Inferior parietal cortex (tissue), 1 donor: Measurements from ENCODE around the gene FOXN3.
A peak's percentile ranks its signal among the peaks of the same experiment; 100 is the strongest.

ENCODE experiments used
- DNase-seq: peaks from one replicate; pipeline ENCODE4 v3.0.0-alpha.2; 2016; ENCODE audit errors: extremely low spot score

FOXN3 gene

DNA sequence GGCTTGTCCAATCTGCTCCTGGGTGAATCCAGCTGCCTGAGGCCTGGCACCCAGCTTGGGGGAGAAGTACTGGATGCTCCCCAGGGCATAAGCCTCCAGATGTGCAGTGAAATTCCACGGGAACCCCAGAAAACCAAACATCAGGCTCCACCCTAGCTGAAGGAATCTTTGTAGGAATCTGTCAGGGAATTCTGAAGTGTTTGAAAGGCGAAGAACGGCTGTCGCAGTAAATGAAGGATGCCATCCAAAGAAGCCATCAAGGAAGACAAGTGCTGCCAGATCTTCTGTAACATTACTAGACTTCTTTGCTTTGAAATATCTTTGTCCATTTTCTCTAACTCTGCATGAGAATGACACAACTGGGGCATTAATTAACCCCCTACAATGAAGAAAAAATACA, 219.4 kb downstream of the FOXN3 start:
- no peak for DNase-seq

GRCh38 chr14:89196545-89196944, 220.5 kb downstream of the FOXN3 start:
- no peak for DNase-seq

GRCh38 chr14:89194376-89194775, 222.7 kb downstream of the FOXN3 start:
- DNase-seq = no peak

DNA sequence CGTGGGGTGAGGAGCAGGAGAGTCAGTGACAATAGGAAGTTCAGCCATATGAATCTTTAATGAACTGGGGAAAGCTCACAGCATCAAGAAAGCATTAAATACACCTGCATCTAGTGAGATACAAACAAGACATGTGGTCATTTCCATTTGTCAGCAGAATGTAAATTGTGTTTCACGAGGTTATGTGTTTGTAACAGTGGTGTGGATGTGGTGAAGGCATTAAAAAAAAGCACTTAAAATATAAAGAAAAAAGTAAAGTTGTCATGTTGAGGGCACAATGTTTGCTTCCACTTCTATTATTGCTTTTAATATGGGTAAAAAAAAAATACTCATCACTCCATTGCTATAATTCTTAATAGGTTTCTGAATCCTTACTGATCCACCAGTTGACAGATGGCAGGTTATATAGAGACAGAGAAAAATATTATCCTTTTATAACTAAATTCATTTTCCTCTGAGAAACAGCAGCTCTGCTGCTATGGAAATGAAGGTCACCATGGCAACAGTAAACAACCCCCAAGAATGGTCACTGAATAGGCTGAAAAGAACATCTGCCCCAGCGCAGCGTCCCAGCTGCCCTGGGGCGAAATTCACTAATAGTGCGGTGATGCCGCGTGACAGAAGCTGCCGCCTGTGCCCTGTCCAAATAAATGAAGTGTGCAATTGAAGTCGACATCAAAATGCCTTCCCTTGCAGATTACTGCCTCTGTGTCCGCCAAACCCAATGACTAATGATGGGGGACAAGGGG, 226.1 kb downstream of the FOXN3 start:
- no peak for DNase-seq

- no peak for DNase-seq
These were observed 228.5 kb downstream of the FOXN3 start for GRCh38 chr14:89188492-89188891.

- DNase-seq = no peak
These were observed 229.5 kb downstream of the FOXN3 start for GRCh38 chr14:89187501-89187900.

DNA sequence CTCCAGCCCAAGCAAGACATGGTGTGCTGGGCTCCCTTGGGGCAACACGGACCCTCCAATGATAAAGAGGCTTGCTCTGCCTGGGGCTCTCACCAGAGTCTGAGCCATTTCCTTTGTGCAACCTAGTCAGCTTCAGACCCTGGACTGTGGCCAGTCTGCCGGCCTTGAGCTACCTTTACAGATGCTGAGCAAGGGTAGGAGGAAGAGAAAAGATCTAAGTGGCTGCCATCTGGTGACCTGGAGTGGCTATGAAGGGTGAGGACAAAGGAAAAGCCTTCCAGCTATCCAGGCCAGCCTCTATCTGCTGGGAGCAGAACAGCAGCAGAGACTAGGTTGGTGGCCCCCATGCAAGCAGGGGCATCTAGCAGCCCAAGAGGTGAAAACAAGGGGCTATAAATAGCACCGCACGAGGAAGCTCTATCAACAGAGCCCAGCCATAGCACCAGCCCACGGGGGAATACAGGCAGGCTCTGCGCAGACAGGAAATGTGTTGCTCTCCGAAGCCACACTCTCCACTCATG, 230.1 kb downstream of the FOXN3 start:
- DNase-seq = no peak

GRCh38 chr14:89185919-89186855, 230.8 kb downstream of the FOXN3 start:
- no peak for DNase-seq

DNA sequence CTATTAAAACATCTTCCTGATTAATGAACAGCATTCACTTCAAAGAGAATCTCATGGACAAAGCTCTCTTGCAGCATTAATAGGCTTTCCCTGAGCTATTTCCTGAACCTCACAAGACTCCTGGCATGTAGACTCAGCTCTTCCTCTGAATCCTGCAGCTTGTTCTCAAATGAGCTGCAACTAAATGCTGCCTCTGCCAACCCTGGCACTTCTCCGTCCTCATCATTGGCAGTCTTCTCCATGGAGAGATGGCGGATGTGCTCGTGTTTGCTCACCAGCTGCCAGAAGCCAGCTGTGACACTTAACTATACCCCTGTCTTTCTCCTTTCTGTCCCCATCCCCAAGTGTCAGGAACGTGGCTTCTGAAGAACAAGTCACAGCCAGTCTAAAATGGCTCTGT, 232.1 kb downstream of the FOXN3 start:
- DNase-seq = peak; percentile 55

DNA sequence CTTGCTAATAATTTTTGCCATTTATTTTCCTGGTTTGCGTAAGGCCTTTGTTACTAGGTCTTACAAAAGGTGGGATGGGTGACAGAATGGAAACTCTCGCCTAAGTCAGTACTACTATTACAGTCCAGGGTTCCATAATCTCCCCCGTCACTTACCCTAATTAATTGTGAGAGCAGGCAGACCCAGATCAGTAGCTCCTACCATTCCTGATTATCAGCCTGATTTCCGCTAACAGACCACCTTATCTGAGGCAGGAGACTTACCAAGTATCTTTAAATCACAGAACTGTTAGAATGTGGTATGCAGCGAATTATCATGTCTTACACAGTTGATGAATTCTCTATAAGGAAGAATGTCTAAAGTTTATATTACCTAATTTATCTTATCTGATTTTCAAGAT, 234.7 kb downstream of the FOXN3 start:
- DNase-seq = no peak

GRCh38 chr14:89180546-89180945, 236.5 kb downstream of the FOXN3 start:
- no peak for DNase-seq

GRCh38 chr14:89179891-89180404, 237.1 kb downstream of the FOXN3 start:
- DNase-seq = no peak

- DNase-seq = no peak
These were observed 238.1 kb downstream of the FOXN3 start for GRCh38 chr14:89178800-89179535.

DNA sequence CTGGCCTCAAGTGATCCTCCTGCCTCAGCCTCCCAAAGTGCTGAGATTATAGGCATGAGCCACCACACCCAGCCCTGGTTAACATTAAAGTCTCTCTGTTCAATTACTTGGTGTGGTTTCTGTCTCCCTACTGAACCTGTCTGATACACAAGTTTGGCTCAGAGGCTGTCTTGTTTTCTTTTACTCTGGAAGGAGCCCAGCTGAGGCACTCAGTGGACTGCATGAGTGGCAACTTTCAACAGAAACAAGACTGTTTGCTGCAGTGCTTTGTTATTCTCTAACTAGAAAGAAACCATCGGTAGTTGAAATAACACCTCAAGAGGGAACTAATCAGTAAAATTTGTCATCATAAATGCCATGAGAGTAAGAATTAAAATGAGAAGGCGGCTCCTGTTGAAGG, 238.7 kb downstream of the FOXN3 start:
- DNase-seq = no peak

DNA sequence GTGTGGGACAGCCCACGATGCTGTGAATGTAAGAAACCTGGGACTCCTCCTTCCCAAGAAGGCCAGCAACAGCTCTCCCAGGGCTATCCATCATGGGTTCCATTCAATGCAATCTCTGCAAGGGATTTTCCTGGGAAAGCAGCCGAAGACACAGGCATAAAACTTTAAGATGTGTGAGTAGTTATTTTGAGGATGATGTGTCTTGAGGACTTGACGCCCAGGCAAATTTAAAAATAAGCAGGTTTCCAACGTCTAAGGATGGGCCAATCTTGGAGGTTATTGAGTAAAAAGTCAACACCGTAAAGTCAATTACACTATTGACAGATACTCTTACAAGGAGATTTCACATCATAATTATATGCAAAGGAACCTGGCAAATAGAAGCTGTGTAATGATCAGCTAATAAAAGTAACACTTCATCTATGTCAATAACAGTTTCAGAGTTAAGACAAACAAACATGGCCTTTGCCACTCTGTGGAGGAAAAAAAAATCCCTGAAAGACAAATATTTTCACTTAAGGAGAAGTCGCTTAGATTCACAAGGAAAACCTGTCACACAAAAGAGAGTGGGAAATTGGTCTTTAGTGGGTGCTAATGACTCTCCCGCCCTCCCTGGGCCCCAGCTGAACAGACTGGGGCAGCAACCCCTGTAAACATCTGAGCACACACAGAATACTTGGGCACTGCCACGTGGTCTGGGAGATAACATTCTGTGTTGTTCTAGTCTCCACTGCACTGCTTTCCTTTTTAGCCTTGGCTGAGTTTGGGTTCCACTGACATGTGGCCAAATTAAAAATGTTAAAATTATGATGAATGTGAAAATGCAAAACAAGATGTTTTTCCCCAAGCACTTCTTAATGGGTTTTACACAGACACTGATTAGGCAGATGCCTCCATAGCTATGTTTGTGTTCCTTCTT, 240.9 kb downstream of the FOXN3 start:
- no peak for DNase-seq

GRCh38 chr14:89171628-89172027, 245.4 kb downstream of the FOXN3 start:
- no peak for DNase-seq

- no peak for DNase-seq
These were observed 245.9 kb downstream of the FOXN3 start for GRCh38 chr14:89171168-89171567.

DNA sequence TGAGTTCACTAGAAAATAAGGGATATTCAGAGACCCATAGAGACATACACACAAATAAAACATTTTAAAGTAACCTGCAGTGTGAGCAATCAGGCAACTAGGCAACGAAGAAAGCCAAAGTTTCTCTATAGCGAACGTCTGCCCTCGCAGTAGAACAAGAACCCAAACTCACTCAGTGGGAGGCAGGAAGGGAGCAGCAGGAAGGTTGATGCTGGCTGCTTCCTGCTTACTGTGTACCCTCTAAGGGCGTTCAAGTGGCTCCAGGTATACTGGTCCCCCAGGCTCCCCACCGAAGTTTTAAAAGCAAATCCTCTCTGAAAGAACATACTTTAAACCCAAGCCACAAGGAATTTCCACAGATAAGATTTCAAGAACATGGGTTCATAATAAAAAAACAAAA, 249.3 kb downstream of the FOXN3 start:
- DNase-seq = no peak

DNA sequence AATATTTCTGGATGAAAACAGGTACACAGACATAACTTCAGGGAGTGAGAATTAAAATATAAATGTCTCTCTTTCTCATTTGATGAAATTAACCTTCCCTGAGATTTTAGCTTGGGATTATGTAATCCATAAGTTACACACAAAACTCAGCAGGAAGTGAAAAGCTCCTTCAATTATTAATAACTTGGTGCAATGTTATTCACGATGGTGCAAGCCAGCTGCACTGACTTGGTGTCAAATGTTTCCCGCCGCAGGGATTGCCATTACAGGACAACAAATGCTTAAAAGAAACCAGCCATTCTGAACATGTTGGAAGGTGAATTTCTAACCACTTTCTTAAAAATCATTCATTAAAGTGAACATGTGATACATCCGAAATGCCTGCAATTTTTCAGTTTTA, 250.4 kb downstream of the FOXN3 start:
- no peak for DNase-seq
